Heart right ventricle (tissue), 16 donors: ENCODE data around the gene LIMK2. TPM values are rescaled to one million over a fixed set of nuclear protein-coding genes. Genes with fewer than 3 reads are reported as not detected.

Experiments
- ATAC-seq, 8 donors: fragments of 200-7000 bp; cut with Tn5 transposase; one replicate each; pipeline ENCODE4 v1.9.1; 2020; ENCODE audit warnings: mild to moderate bottlenecking in 8 of 8, moderate library complexity in 8 of 8, moderate number of reproducible peaks in 1 of 8
- DNase-seq, 2 donors: peaks; one replicate each; pipeline ENCODE4 v3.0.0-alpha.2; 2020
- H3K27ac ChIP-seq, 10 donors: fragments of 200-600 bp; sonication (generic) in 2 of 10; one replicate each; pipeline versions ENCODE4 v1.5.0 to v1.8.0; 2020 to 2022; ENCODE audit warnings: mild to moderate bottlenecking in 3 of 10
- H3K27me3 ChIP-seq, 7 donors: fragments of 200-600 bp; one replicate each; pipeline ENCODE4 v1.8.0; 2021 to 2022; ENCODE audit warnings: mild to moderate bottlenecking in 2 of 7
- H3K36me3 ChIP-seq, 9 donors: fragments of 200-600 bp; sonication (generic) in 1 of 9; one replicate each; pipeline versions ENCODE4 v1.5.0 to v1.8.0; 2020 to 2022; ENCODE audit warnings: mild to moderate bottlenecking in 2 of 9
- H3K4me1 ChIP-seq, 9 donors: fragments of 200-600 bp; sonication (generic) in 1 of 9; one replicate each; pipeline versions ENCODE4 v1.5.0 to v1.8.0; 2020 to 2022; ENCODE audit warnings: mild to moderate bottlenecking in 4 of 9
- H3K4me3 ChIP-seq, 10 donors: fragments of 200-600 bp; sonication (generic) in 2 of 10; one replicate each; pipeline versions ENCODE4 v1.5.0 to v1.8.0; 2020 to 2022; ENCODE audit warnings: mild to moderate bottlenecking in 7 of 10, moderate library complexity in 2 of 10
- H3K9me3 ChIP-seq, 11 donors: fragments of 200-600 bp in 10 of 11; sonication (generic) in 2 of 11; one replicate each; pipeline versions ENCODE4 v1.5.0 to v1.8.0; 2013 to 2022; ENCODE audit warnings: mild to moderate bottlenecking in 2 of 11, control low read depth in 1 of 11, moderate library complexity in 1 of 11
- WGBS, 2 donors: extraction: QIAGEN DNeasy Blood & Tissue Kit; methylation state at CpG; one replicate each; pipeline ENCODE4 v1.1.7; 2013; ENCODE audit warnings: inconsistent platforms in 1 of 2; 5-methylcytosine and 5-hydroxymethylcytosine counted together
- intact Hi-C, 10 donors: fragments of 100-400 bp; cut with DNase I; formaldehyde crosslinking; loops; one replicate each; pipeline versions ENCODE4 v1.11.1 to v1.14.2; 2022
- polyA plus RNA-seq, 2 donors: library from polyadenylated mRNA; stranded (reverse); fragments of 200-250 nt; gene quantifications; one replicate each; pipeline ENCODE4 v1.2.3, GENCODE V29; 2013
- total RNA-seq, 10 donors: library from RNA; stranded (reverse); fragmentation: NEBNext Ultra II Directional in 3 of 10; extraction: Animal tissue kit (Norgen Biotek cat#: 25700) in 3 of 10; gene quantifications; one replicate each; pipeline versions ENCODE4 v1.2.1 to v1.2.4, GENCODE V29; 2021 to 2023
- TF ChIP-seq, protein P1 (sequence below), 9 donors: fragments of 200-600 bp; sonication (generic) in 2 of 9; IDR thresholded peaks; one replicate each; pipeline versions ENCODE4 v1.5.0 to v1.8.0; 2021 to 2022; ENCODE audit warnings: antibody characterized with exemption in 9 of 9, mild to moderate bottlenecking in 5 of 9, moderate library complexity in 1 of 9
- donor health status: Arrhythmogenic right ventricular cardiomyopathy.
- donor health status: ischemic (EF 13 %, LVEDD 7.1; RV severe dilation, severe dysfunction).
- donor health status: healthy with polysubstance abuse.
- donor health status: DM: no; HTN: yes; CAD: no.
- donor health status: DM: no; HTN: no; CAD: no.
- donor health status: ischemic (EF 25% LVEDD 6.9; RV normal size, moderate dysfunction).
- donor health status: ischemic (EF 25% LVEDD 5.7; RV mildly dilated, moderate dysfunction).
- donor health status: healthy.
- donor health status: DM: yes; HTN: yes; CAD: no.
- donor health status: Ischemic cardiomyopathy.
- donor health status: ischemic (EF 35%, LVEDD 5.7; RV mildly dilated, moderate dysfunction).
- donor health status: nonischemic (EF 11% LVEDD 7.7; RV severe dilation, severe dysfunction).
- donor health status: DM: yes; HTN: yes; CAD: no.
- donor health status: PGD.
- donor health status: ischemic (EF 29% LVEDD 5.4; RV normal size, mild dysfunction).
- donor health status: nonischemic (EF 23%, LVEDD 6.1; RV moderate dilation, normal function).

Gene LIMK2
- total and polyA plus RNA-seq, 12 donors, result 6.0 to 18.8 (median 9.7) TPM

DNA sequence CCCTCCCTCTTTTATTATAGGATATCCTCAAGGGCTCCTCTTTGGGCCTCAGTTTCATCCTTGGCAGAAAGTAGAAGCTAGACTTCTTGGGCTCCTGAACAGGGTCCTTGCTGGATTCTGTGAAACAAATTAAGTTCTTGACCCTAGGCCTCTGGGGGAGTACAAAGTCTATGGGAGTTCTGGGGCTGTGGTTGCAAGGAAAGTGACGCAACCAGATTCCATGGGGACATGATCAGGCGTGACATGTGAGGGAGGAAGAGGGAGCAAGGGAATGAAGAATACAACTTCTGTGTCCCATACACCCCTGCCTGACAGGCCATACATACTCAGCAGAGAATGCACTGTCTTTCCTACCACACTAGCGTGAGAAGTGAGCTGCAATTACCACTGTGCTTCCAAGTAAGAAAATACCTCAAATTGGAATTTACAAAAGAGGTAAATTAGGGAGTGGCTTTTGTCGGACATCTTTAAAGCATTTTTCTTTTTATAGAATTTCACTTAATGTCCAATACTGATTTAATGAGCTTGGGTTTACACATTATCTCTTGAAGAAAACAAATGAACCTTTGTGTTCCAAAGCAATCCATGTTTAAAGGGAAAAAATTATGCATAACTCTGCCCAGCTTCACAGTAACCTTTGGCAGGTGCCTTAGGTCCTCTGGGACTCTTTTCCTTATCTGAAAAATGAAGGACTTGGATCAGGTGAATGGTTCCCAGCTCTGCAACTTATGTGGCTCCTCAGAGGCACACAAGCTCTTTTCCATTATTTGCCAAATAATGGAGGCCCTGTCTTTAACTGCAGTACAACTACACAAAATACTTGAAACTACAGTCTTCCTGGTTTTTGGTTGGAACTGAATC lies 38.9 kb downstream of the LIMK2 start:
- H3K9me3 ChIP-seq, result no peaks in the 10 kb centered on the region
- H3K27me3 ChIP-seq, result no peaks in the 10 kb centered on the region
- ATAC-seq (peak in 1 of 8 donors; percentile 2), DNase-seq (peak in 1 of 2 donors; percentile 26)
- H3K27ac ChIP-seq, result peak overlapping the region in 6 of 10 donors; percentile 10 to 79 (median 36)
- intact Hi-C loops, result no loop called here
- no peak overlapping the region for H3K4me3 ChIP-seq
- WGBS, 2 donors, result 78 to 84% methylated on average over 4 of the region's 4 CpGs
- peaks cover 16 to 75% (median 62%) of the 10 kb centered on the region in 9 donors for H3K4me1 ChIP-seq
- TF ChIP-seq, protein P1, sequence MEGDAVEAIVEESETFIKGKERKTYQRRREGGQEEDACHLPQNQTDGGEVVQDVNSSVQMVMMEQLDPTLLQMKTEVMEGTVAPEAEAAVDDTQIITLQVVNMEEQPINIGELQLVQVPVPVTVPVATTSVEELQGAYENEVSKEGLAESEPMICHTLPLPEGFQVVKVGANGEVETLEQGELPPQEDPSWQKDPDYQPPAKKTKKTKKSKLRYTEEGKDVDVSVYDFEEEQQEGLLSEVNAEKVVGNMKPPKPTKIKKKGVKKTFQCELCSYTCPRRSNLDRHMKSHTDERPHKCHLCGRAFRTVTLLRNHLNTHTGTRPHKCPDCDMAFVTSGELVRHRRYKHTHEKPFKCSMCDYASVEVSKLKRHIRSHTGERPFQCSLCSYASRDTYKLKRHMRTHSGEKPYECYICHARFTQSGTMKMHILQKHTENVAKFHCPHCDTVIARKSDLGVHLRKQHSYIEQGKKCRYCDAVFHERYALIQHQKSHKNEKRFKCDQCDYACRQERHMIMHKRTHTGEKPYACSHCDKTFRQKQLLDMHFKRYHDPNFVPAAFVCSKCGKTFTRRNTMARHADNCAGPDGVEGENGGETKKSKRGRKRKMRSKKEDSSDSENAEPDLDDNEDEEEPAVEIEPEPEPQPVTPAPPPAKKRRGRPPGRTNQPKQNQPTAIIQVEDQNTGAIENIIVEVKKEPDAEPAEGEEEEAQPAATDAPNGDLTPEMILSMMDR (IDR thresholded peaks at IDR 0.05), result no peak
- peaks cover 0 to 23% (median 0%) of the 10 kb centered on the region in 9 donors for H3K36me3 ChIP-seq

DNA sequence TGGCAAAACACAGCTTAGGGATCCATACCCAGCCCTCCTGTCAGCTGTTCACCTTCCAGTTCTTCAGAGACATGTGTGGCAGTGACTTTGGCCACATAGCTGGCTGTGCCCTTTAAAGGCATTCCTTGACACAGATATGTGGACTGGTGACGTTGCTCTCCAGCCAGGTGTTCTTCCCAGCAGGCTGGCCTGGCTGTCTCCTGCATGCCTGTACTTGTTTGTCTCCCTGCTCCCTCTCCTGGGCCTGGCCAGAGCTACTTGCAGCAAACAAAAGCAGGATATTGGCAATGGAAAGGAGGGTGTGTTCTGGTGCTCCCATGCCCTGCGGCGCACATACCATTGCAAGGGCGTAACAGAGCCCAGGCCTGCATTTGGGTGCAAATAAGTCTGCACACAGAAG lies 41.9 kb downstream of the LIMK2 start:
- peak overlapping the region in 7 of 10 donors; percentile 15 to 77 (median 66) for H3K27ac ChIP-seq
- no peak overlapping the region for H3K4me3 ChIP-seq
- TF ChIP-seq, protein P1 (IDR thresholded peaks at IDR 0.05), result peak in 5 of 9 donors; percentile 13 to 47 (median 35)
- intact Hi-C loops, result no loop called here
- H3K36me3 ChIP-seq, result peaks cover 0 to 34% (median 3%) of the 10 kb centered on the region in 9 donors
- no peaks in the 10 kb centered on the region for H3K27me3 ChIP-seq
- H3K9me3 ChIP-seq, result no peaks in the 10 kb centered on the region
- ATAC-seq, result peak; percentile 42 to 85 (median 74)
- peak; percentile 34 to 48 for DNase-seq
- WGBS, 2 donors, result 61 to 70% methylated on average over 4 of the region's 4 CpGs
- peaks cover 8 to 58% (median 44%) of the 10 kb centered on the region in 9 donors for H3K4me1 ChIP-seq

DNA sequence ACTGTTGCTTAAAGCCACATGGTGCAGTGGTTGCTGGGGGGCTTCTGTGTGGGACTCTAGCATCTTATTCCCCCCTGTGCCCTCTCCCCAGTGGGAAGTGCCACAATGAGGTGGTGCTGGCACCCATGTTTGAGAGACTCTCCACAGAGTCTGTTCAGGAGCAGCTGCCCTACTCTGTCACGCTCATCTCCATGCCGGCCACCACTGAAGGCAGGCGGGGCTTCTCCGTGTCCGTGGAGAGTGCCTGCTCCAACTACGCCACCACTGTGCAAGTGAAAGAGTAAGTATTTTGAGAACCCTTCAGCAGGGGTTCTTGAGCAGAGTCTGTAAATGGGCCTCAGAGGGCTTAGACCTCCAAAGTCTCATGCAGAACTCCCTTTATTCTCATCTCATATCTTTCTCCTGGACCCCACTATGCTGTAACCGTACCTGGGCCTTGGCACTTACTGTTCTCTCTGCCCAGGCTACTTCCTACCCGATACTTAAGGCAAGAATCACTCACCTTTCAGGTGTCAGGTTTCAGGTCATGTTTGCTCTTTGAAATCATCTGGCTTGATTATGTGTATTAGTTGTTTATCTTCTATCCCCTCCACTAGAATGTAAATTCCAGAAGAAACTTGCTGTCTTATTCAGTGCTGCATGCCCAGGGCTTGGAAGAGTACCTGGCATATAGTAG lies 47.8 kb downstream of the LIMK2 start:
- no peak for DNase-seq
- intact Hi-C loops, result no loop called here
- Histone ChIP-seq H3K36me3 (peaks cover 0 to 72% (median 37%) of the 10 kb centered on the region in 9 donors), H3K27me3 (no peaks in the 10 kb centered on the region), H3K4me3 (no peak overlapping the region), H3K27ac (no peak overlapping the region), H3K4me1 (peaks cover 0 to 5% (median 0%) of the 10 kb centered on the region in 9 donors), H3K9me3 (no peaks in the 10 kb centered on the region)
- ATAC-seq, result no peak
- TF ChIP-seq, protein P1 (IDR thresholded peaks at IDR 0.05), result no peak
- WGBS, 2 donors, result 89 to 91% methylated on average over 8 of the region's 8 CpGs

DNA sequence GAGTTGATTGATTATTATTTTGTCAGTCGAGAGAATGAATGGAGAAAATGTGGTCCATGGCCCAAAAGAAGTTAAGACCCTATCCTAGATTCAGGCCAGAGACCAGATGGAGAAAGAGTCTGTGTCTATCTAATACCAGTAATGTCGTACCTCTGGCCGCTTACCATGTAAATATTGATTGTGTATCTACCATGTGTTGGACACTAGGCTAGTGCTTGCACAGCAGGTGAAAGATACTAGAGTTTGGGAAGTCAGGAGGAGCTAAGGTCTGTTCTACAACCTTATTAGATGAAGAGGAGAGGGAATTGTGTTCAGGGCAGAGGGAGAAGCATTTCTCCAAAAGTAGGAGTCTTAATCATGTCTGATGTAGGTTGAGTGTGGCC lies 48.4 kb downstream of the LIMK2 start:
- Histone ChIP-seq H3K27me3 (no peaks in the 10 kb centered on the region), H3K36me3 (peaks cover 0 to 77% (median 37%) of the 10 kb centered on the region in 9 donors), H3K4me3 (no peak overlapping the region), H3K27ac (no peak overlapping the region), H3K9me3 (no peaks in the 10 kb centered on the region), H3K4me1 (no peaks in the 10 kb centered on the region)
- ATAC-seq (no peak), DNase-seq (no peak)
- WGBS, 2 donors, result 98% methylated on average over 3 of the region's 3 CpGs
- TF ChIP-seq, protein P1 (IDR thresholded peaks at IDR 0.05), result no peak
- intact Hi-C loops, result no loop called here
